Ovary (tissue), 9 donors: ENCODE results near the gene SYNPO2. TPM values are rescaled to one million over a fixed set of nuclear protein-coding genes. Genes with fewer than 3 reads are reported as not detected.
"Not testable (repeated sequence)": the region's sequence is repeated elsewhere in the genome, so short reads cannot be mapped to it uniquely, and the experiment has no call there.

Experiments used
- DNase-seq, 5 donors: peaks; one replicate each; pipeline ENCODE4 v3.0.0-alpha.2; 2019 to 2020
- H3K27ac ChIP-seq, 2 donors: fragments of 200-600 bp; one replicate each; pipeline versions ENCODE4 v1.5.1 to v1.8.0; 2019 to 2022
- H3K27me3 ChIP-seq: fragments of 200-600 bp; one replicate; pipeline ENCODE4 v1.8.0; 2022
- H3K36me3 ChIP-seq: fragments of 200-600 bp; sonication (generic); one replicate; pipeline ENCODE4 v1.5.1; 2019
- H3K4me1 ChIP-seq: one replicate; pipeline ENCODE4 v1.8.1; 2013; ENCODE audit warnings: mild to moderate bottlenecking, moderate library complexity; ENCODE audit not compliant: insufficient read depth
- H3K4me3 ChIP-seq: fragments of 200-600 bp; sonication (generic); one replicate; pipeline ENCODE4 v1.5.1; 2017
- H3K9me3 ChIP-seq, 2 donors: fragments of 200-600 bp in 1 of 2; sonication (generic) in 1 of 2; one replicate each; pipeline versions ENCODE4 v1.5.1 to v1.8.1; 2013 to 2019; ENCODE audit warnings: mild to moderate bottlenecking in 1 of 2, moderate library complexity in 1 of 2
- CTCF ChIP-seq, 3 donors: fragments of 450-650 bp in 2 of 3; fragments of 200-600 bp in 1 of 3; IDR thresholded peaks; one replicate each; pipeline versions ENCODE4 v1.5.1 to v1.8.0; 2016 to 2022; ENCODE audit warnings: antibody characterized with exemption in 3 of 3, mild to moderate bottlenecking in 1 of 3
- EP300 ChIP-seq: sonication (generic); formaldehyde crosslinking; IDR thresholded peaks from one replicate; pipeline ENCODE4 v1.6.1; 2017; ENCODE audit warnings: antibody characterized with exemption
- POLR2A ChIP-seq: fragments of 450-650 bp; IDR thresholded peaks from one replicate; pipeline ENCODE4 v1.6.1; 2017; ENCODE audit warnings: antibody characterized with exemption, mild to moderate bottlenecking, moderate library complexity
- WGBS, 3 donors: extraction: QIAGEN DNeasy Blood & Tissue Kit in 1 of 3; methylation state at CpG; one replicate each; pipeline versions ENCODE4 v1.1.5 to v1.1.7; 2013 to 2017; 5-methylcytosine and 5-hydroxymethylcytosine counted together
- intact Hi-C, 4 donors: fragments of 100-400 bp; cut with DNase I; formaldehyde crosslinking; loops; one replicate each; pipeline versions ENCODE4 v1.11.0 to v1.15.1; 2022 to 2023
- polyA plus RNA-seq, 2 donors: library from polyadenylated mRNA; stranded (reverse); fragments of 200-250 nt in 1 of 2; fragments of 350-450 nt in 1 of 2; fragmentation: Illumina TruSeq in 1 of 2; extraction: RNeasy Lipid Tissue Mini Kit (QIAGEN cat#74804) in 1 of 2; gene quantifications; one replicate each; pipeline ENCODE4 v1.2.3, GENCODE V29; 2013 to 2014
- total RNA-seq, 7 donors: library from RNA; depleted of rRNA in 2 of 7; stranded (reverse); fragments of >200 nt in 2 of 7; fragmentation: NEBNext Ultra II Directional in 3 of 7; extraction: Animal tissue kit (Norgen Biotek cat#: 25700) in 3 of 7; gene quantifications; one replicate each; pipeline versions ENCODE4 v1.1.0 to v1.2.4, GENCODE V29; 2016 to 2023
- donor health status: DM: no; HTN: no; CAD: no; lungs with moderate emphysema.
- donor health status: DM: no; HTN: no; CAD: no.
- donor health status: Bipolar disorder and iron deficiency.
- donor health status: DM: yes; HTN: yes; CAD: no.
- donor health status: DM: no; HTN: no; CAD: no.
- donor health status: DM: yes; HTN: yes; CAD: no.

SYNPO2 gene
- total and polyA plus RNA-seq, 9 donors: 54.8 to 265 (median 121) TPM

GRCh38 chr4:119017636-119018035 lies 129.0 kb downstream of the SYNPO2 start:
- Histone ChIP-seq H3K27me3 (no peaks in the 10 kb centered on the region), H3K9me3 (no peaks in the 10 kb centered on the region), H3K27ac (no peak overlapping the region), H3K36me3 (no peaks in the 10 kb centered on the region), H3K4me3 (no peak overlapping the region), H3K4me1 (peaks cover 4% of the 10 kb centered on the region)
- DNase-seq: no peak
- intact Hi-C loops: no loop called here
- 80 to 89% (median 88%) methylated on average over 2 of the region's 2 CpGs for WGBS, 3 donors
- TF ChIP-seq EP300 (no peak), CTCF (IDR thresholded peaks at IDR 0.05) (no peak), POLR2A (no peak)

DNA sequence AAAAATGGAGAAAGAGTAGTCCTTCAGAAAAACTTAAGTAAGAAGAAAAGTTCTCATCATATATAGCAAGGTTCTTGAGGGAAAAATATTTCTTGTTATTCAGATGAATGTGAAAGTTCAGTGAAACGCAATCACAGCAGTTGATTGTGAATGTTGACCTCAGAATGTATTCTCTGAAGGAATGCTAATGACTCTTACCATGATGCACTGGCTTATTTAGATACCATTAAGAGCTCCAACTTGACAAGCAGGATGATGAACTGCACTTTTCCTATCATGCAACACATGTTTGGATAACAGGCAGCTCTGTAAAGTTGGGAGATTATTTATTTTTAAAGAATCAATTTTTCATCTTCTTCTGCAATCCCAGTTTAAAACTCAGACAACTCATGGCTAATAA lies 131.5 kb downstream of the SYNPO2 start:
- peaks cover 4% of the 10 kb centered on the region for H3K4me1 ChIP-seq
- no peak for DNase-seq
- H3K4me3 ChIP-seq: no peak overlapping the region
- no peaks in the 10 kb centered on the region for H3K9me3 ChIP-seq
- H3K36me3 ChIP-seq: no peaks in the 10 kb centered on the region
- intact Hi-C loops: loop anchor here in 1 of 4 donors (10.0 kb wide), 1 partner anchor 275 kb away; no protein-coding TSS in a partner anchor
- peak overlapping the region in 1 of 2 donors; percentile 26 for H3K27ac ChIP-seq
- TF ChIP-seq CTCF (IDR thresholded peaks at IDR 0.05) (no peak), EP300 (no peak), POLR2A (no peak)
- WGBS, 3 donors: 43 to 77% (median 60%) methylated on average over 1 of the region's 1 CpG
- no peaks in the 10 kb centered on the region for H3K27me3 ChIP-seq

- intact Hi-C loops: loop anchor here in 1 of 4 donors (10.0 kb wide), 1 partner anchor 278 kb away; no protein-coding TSS in a partner anchor
- DNase-seq, H3K9me3 ChIP-seq, H3K4me3 ChIP-seq, H3K36me3 ChIP-seq, H3K27me3 ChIP-seq, H3K4me1 ChIP-seq, H3K27ac ChIP-seq: not testable (repeated sequence)
- WGBS, 3 donors: 94 to 96% (median 96%) methylated on average over 4 of the region's 4 CpGs
These were observed 133.9 kb downstream of the SYNPO2 start for GRCh38 chr4:119022520-119022919.

GRCh38 chr4:119024102-119024501 lies 135.4 kb downstream of the SYNPO2 start:
- DNase-seq: no peak
- no peaks in the 10 kb centered on the region for H3K9me3 ChIP-seq
- H3K36me3 ChIP-seq: no peaks in the 10 kb centered on the region
- H3K27ac ChIP-seq: peak overlapping the region in 1 of 2 donors; percentile 84
- intact Hi-C loops: loop anchor here in 1 of 4 donors (10.0 kb wide), 1 partner anchor 279 kb away; no protein-coding TSS in a partner anchor
- H3K4me1 ChIP-seq: peaks cover 6% of the 10 kb centered on the region
- 78 to 84% (median 83%) methylated on average over 4 of the region's 4 CpGs for WGBS, 3 donors
- H3K4me3 ChIP-seq: no peak overlapping the region
- no peaks in the 10 kb centered on the region for H3K27me3 ChIP-seq
- TF ChIP-seq CTCF (IDR thresholded peaks at IDR 0.05): no peak
- TF ChIP-seq POLR2A: no peak
- TF ChIP-seq EP300: no peak

GRCh38 chr4:119025420-119025819 lies 136.8 kb downstream of the SYNPO2 start:
- Histone ChIP-seq H3K9me3 (no peaks in the 10 kb centered on the region), H3K4me3 (peak overlapping the region; percentile 4), H3K36me3 (no peaks in the 10 kb centered on the region), H3K27me3 (no peaks in the 10 kb centered on the region), H3K27ac (peak overlapping the region; percentile 79 to 84), H3K4me1 (peaks cover 11% of the 10 kb centered on the region)
- TF ChIP-seq CTCF (IDR thresholded peaks at IDR 0.05): no peak
- no peak for TF ChIP-seq POLR2A
- no peak for TF ChIP-seq EP300
- 15 to 16% (median 16%) methylated on average over 4 of the region's 4 CpGs for WGBS, 3 donors
- peak in 4 of 5 donors; percentile 43 to 75 (median 51) for DNase-seq
- intact Hi-C loops: loop anchor here in 1 of 4 donors (10.0 kb wide), 1 partner anchor 281 kb away; no protein-coding TSS in a partner anchor
